HEK293T (cell line): ENCODE results near the gene FOXL1.

Experiments used
- BHLHE40 ChIP-seq: fragments of 450-650 bp; IDR thresholded peaks from 2 replicates; pipeline ENCODE4 v1.6.1; 2016; ENCODE audit warnings: mild to moderate bottlenecking, moderate library complexity, borderline replicate concordance
- CTBP1 ChIP-seq: fragments of 450-650 bp; IDR thresholded peaks from 2 replicates; pipeline ENCODE4 v1.6.1; 2016; ENCODE audit warnings: borderline replicate concordance
- ELF4 ChIP-seq: fragments of 450-650 bp; IDR thresholded peaks from 2 replicates; pipeline ENCODE4 v1.6.1; 2017; ENCODE audit warnings: antibody characterized with exemption
- FOXK2 ChIP-seq: fragments of 450-650 bp; IDR thresholded peaks from 2 replicates; pipeline ENCODE4 v1.6.1; 2016; ENCODE audit warnings: mild to moderate bottlenecking
- FOXM1 ChIP-seq: fragments of 450-650 bp; IDR thresholded peaks from 2 replicates; pipeline ENCODE4 v1.6.1; 2017; ENCODE audit warnings: mild to moderate bottlenecking, borderline replicate concordance
- HDGF ChIP-seq: fragments of 450-650 bp; IDR thresholded peaks from 2 replicates; pipeline ENCODE4 v1.6.1; 2017; ENCODE audit warnings: antibody characterized with exemption, borderline replicate concordance
- L3MBTL2 ChIP-seq: fragments of 450-650 bp; conservative IDR thresholded peaks from 2 replicates; pipeline ENCODE4 v1.6.1; 2016; ENCODE audit warnings: mild to moderate bottlenecking
- LEF1 ChIP-seq: fragments of 450-650 bp; IDR thresholded peaks from 2 replicates; pipeline ENCODE4 v1.6.1; 2017; ENCODE audit warnings: mild to moderate bottlenecking, borderline replicate concordance
- SP1 ChIP-seq: fragments of 450-650 bp; IDR thresholded peaks from 2 replicates; pipeline ENCODE4 v1.6.1; 2017
- TARDBP ChIP-seq: fragments of 450-650 bp; IDR thresholded peaks from 2 replicates; pipeline ENCODE4 v1.6.1; 2016
- ZNF384 ChIP-seq: fragments of 450-650 bp; IDR thresholded peaks from 2 replicates; pipeline ENCODE4 v1.6.1; 2016
- TF ChIP-seq, protein P1 (sequence below): fragments of 450-650 bp; IDR thresholded peaks from 2 replicates; pipeline ENCODE4 v1.6.1; 2016

DNA sequence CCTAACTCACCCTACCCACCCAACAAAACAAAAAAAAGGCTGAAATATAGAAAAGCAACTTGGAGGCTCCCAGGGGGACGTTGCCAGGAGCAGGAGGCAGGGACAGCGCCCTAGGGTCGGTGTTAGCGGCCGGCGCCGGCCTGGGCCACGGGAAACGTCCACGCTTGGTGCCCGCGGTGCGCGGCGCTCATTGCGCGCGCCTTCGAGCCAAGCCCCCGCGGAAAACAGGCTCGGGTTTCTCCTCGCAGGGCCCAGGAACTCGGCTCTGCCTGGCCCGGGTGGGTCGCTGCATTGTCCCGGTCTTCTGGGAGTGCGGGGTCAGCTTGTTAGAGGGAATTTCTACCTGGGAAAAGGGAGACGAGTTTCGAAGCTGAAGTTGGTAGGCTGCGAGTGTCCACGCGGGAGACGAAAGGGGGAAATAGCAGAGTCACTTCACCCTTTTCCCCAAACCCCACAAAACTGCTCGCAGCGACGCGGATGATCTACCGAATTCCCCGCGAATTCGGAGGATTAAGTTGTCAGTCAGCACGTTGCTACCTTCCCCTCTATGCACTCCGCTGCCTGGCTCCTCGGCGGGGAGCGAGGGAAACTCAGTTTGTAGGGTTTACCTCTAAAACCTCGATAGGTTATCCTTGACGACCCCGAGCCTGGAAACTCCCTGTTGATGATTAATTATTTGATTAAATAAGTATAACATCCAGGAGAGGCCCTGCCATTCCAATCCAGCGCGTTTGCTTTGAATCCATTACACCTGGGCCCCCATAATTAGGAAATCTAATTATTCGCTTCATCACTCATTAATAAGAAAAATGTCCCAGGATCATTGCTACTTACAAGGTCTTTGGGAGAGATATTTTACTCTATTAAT, 12.5 kb upstream of the FOXL1 start:
- no peak for TF ChIP-seq L3MBTL2
- TF ChIP-seq SP1: no peak
- TF ChIP-seq ZNF384: no peak
- TF ChIP-seq, protein P1, sequence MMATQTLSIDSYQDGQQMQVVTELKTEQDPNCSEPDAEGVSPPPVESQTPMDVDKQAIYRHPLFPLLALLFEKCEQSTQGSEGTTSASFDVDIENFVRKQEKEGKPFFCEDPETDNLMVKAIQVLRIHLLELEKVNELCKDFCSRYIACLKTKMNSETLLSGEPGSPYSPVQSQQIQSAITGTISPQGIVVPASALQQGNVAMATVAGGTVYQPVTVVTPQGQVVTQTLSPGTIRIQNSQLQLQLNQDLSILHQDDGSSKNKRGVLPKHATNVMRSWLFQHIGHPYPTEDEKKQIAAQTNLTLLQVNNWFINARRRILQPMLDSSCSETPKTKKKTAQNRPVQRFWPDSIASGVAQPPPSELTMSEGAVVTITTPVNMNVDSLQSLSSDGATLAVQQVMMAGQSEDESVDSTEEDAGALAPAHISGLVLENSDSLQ: no peak
- TF ChIP-seq ELF4: no peak
- no peak for TF ChIP-seq FOXM1
- no peak for TF ChIP-seq LEF1
- TF ChIP-seq HDGF: no peak
- no peak for TF ChIP-seq CTBP1
- no peak for TF ChIP-seq FOXK2
- TF ChIP-seq TARDBP: no peak
- no peak for TF ChIP-seq BHLHE40
